Upper lobe of left lung (tissue), 4 donors: ENCODE measurements around the gene NBPF4.
"Not testable (repeated sequence)": the region's sequence is repeated elsewhere in the genome, so short reads cannot be mapped to it uniquely, and the experiment has no call there.

ENCODE experiments used
- POLR2A ChIP-seq, 4 donors: fragments of 450-650 bp; IDR thresholded peaks; one replicate each; pipeline ENCODE4 v1.5.1; 2016 to 2017; ENCODE audit warnings: antibody characterized with exemption in 4 of 4, mild to moderate bottlenecking in 2 of 4
- POLR2AphosphoS5 ChIP-seq, 2 donors: sonication (generic); formaldehyde crosslinking; IDR thresholded peaks; one replicate each; pipeline ENCODE4 v1.5.1; 2017; ENCODE audit warnings: antibody characterized with exemption in 2 of 2
- TF ChIP-seq, protein P1 (sequence below), 6 experiments: fragments of 450-650 bp in 4 of 6; fragments of 200-600 bp in 2 of 6; sonication (generic) in 2 of 6; IDR thresholded peaks; one replicate each; pipeline ENCODE4 v1.5.1; 2016 to 2019; ENCODE audit warnings: antibody characterized with exemption in 6 of 6

DNA sequence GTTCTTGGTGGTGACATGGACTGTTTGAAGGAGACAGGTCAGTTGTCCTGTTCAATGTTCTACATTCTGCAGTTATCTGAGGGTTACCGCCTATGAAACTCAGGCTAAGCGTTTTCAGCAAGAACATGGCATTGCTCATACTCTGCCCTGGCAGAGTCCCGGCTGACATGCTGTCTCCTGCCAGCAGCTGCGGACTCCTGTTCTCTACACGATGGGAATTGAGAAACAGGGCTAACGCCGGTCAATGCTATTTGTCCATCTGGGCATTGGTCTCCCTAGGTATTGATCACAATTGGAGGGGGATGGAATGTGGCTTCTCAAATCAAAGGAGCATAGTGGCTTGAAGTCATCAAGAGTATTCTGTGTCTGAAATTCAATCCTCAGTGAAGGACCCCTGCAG is 20.6 kb downstream of the NBPF4 start:
- TF ChIP-seq, protein P1, sequence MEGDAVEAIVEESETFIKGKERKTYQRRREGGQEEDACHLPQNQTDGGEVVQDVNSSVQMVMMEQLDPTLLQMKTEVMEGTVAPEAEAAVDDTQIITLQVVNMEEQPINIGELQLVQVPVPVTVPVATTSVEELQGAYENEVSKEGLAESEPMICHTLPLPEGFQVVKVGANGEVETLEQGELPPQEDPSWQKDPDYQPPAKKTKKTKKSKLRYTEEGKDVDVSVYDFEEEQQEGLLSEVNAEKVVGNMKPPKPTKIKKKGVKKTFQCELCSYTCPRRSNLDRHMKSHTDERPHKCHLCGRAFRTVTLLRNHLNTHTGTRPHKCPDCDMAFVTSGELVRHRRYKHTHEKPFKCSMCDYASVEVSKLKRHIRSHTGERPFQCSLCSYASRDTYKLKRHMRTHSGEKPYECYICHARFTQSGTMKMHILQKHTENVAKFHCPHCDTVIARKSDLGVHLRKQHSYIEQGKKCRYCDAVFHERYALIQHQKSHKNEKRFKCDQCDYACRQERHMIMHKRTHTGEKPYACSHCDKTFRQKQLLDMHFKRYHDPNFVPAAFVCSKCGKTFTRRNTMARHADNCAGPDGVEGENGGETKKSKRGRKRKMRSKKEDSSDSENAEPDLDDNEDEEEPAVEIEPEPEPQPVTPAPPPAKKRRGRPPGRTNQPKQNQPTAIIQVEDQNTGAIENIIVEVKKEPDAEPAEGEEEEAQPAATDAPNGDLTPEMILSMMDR (IDR thresholded peaks at IDR 0.05), result not testable (repeated sequence)
- not testable (repeated sequence) for TF ChIP-seq POLR2AphosphoS5, POLR2A (IDR thresholded peaks at IDR 0.05)
